GM06990 (cell line): ENCODE results near the gene TEF.

Source experiments
- DNase-seq: peaks from one replicate; pipeline ENCODE4 v3.0.0-alpha.2; 2011; ENCODE audit not compliant: insufficient read length; ENCODE audit errors: extremely low read depth
- H3K27me3 ChIP-seq: replicated peaks from 2 replicates; pipeline ENCODE4 v1.6.0; 2011; ENCODE audit warnings: low read length; ENCODE audit not compliant: control insufficient read depth, insufficient read depth
- H3K36me3 ChIP-seq: 2 replicates; pipeline ENCODE4 v1.5.1; 2011; ENCODE audit warnings: low read length; ENCODE audit not compliant: control insufficient read depth, insufficient read depth
- H3K4me3 ChIP-seq: replicated peaks from 2 replicates; pipeline ENCODE4 v1.5.1; 2011; ENCODE audit warnings: low read depth, mild to moderate bottlenecking, control low read depth, low read length
- TF ChIP-seq, protein P1 (sequence below): IDR thresholded peaks from 2 replicates; pipeline ENCODE4 v1.5.1; 2011; ENCODE audit warnings: low read length, control low read depth, mild to moderate bottlenecking, inconsistent platforms; ENCODE audit not compliant: insufficient read depth, poor library complexity, severe bottlenecking

Gene TEF

GRCh38 chr22:41350087-41350486 is 31.7 kb upstream of the TEF start:
- H3K27me3 ChIP-seq: no peaks in the 10 kb centered on the region
- no peak for DNase-seq
- no peak overlapping the region for H3K4me3 ChIP-seq
- TF ChIP-seq, protein P1, sequence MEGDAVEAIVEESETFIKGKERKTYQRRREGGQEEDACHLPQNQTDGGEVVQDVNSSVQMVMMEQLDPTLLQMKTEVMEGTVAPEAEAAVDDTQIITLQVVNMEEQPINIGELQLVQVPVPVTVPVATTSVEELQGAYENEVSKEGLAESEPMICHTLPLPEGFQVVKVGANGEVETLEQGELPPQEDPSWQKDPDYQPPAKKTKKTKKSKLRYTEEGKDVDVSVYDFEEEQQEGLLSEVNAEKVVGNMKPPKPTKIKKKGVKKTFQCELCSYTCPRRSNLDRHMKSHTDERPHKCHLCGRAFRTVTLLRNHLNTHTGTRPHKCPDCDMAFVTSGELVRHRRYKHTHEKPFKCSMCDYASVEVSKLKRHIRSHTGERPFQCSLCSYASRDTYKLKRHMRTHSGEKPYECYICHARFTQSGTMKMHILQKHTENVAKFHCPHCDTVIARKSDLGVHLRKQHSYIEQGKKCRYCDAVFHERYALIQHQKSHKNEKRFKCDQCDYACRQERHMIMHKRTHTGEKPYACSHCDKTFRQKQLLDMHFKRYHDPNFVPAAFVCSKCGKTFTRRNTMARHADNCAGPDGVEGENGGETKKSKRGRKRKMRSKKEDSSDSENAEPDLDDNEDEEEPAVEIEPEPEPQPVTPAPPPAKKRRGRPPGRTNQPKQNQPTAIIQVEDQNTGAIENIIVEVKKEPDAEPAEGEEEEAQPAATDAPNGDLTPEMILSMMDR: no peak
- H3K36me3 ChIP-seq: peaks cover 52% of the 10 kb centered on the region

GRCh38 chr22:41351011-41351410 is 30.7 kb upstream of the TEF start:
- TF ChIP-seq, protein P1: no peak

GRCh38 chr22:41352058-41352457 is 29.7 kb upstream of the TEF start:
- no peak overlapping the region for H3K4me3 ChIP-seq
- H3K27me3 ChIP-seq: no peaks in the 10 kb centered on the region
- DNase-seq: no peak
- H3K36me3 ChIP-seq: peaks cover 51% of the 10 kb centered on the region
- TF ChIP-seq, protein P1: no peak

More at GRCh38 chr22:41351011-41351410, 30.7 kb upstream of the TEF start:
- Histone ChIP-seq H3K27me3 (no peaks in the 10 kb centered on the region), H3K36me3 (peaks cover 53% of the 10 kb centered on the region), H3K4me3 (no peak overlapping the region)
- DNase-seq: no peak

DNA sequence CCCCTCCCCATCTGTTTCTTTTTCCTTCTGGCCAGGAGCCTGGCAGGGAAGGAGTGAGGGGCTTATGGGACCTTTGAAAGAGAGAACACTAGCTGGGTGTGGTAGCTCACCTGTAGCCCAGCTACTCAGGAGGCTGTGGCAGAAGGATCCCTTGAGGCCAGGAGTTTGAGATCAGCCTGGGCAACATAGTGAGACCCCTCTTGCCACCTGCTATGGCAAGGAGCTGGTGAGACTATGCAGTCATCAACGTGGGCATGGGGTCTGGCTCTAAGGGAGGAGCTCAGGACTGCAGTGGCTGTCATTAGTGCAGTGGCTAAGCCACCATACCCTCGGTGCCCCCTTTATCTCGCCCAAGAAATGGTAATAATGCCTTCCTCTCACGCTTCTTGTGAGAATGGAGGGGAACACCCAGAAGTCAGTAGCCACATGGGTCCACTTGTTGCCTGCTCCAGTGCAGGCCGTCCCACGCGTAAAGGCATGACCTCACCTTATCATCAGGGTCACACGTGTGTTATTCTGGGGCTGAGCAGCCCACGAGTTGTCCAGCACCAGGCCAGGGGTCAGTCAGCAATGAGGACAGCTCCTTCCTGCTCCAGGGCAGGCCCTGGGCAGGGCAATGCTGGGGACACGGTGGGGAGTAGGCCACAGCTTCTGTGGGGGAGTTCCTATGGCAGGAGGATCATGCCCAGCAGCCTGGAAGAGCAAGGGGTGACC is 27.7 kb upstream of the TEF start:
- Histone ChIP-seq H3K27me3 (no peaks in the 10 kb centered on the region), H3K36me3 (peaks cover 46% of the 10 kb centered on the region), H3K4me3 (no peak overlapping the region)
- TF ChIP-seq, protein P1: no peak
- no peak for DNase-seq

DNA sequence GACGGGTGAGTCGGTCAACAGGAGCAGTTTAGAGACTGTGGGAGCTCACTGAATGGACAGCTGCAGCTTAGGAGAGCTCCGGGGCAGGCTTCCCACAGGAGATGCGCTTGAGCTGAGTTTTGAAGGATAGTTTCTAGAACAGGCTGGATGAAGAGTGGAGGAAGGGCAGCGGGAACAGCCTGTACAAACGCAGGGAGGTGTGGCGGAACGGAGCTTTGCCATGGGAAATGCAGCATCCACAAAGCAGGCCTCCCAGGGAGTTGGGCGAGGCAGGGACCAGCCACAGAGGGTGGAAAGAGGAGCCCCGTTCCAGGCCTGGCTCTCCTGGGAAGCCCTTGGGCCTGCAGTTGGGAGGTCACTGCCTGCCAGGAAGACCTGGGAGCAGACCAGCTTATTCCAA is 26.8 kb upstream of the TEF start:
- H3K36me3 ChIP-seq: peaks cover 40% of the 10 kb centered on the region
- TF ChIP-seq, protein P1: no peak
- no peak overlapping the region for H3K4me3 ChIP-seq
- H3K27me3 ChIP-seq: no peaks in the 10 kb centered on the region
- DNase-seq: no peak
